Endodermal cell (in vitro differentiated cells): ENCODE measurements around the gene THAP2. TPM values are rescaled to one million over a fixed set of nuclear protein-coding genes. Genes with fewer than 3 reads are reported as not detected.

Source experiments
- DNase-seq: peaks from one replicate; pipeline ENCODE4 v3.0.0-alpha.2; 2017
- H3K27ac ChIP-seq: 2 replicates; pipeline ENCODE4 v1.5.1; 2013; ENCODE audit warnings: mild to moderate bottlenecking, low read depth, low read length, moderate library complexity
- H3K27me3 ChIP-seq: 2 replicates; pipeline ENCODE4 v1.6.1; 2013; ENCODE audit warnings: mild to moderate bottlenecking, low read length, moderate library complexity; ENCODE audit not compliant: insufficient read depth, control insufficient read depth, poor library complexity, severe bottlenecking
- H3K36me3 ChIP-seq: 2 replicates; pipeline ENCODE4 v1.7.0; 2013; ENCODE audit warnings: mild to moderate bottlenecking, low read length, moderate library complexity; ENCODE audit not compliant: control insufficient read depth, insufficient read depth
- H3K4me1 ChIP-seq: one replicate; pipeline ENCODE4 v1.7.0; 2013; ENCODE audit warnings: low read length; ENCODE audit not compliant: control insufficient read depth, insufficient read depth
- H3K4me3 ChIP-seq: 2 replicates; pipeline ENCODE4 v1.5.1; 2013; ENCODE audit warnings: mild to moderate bottlenecking, low read length, moderate library complexity
- H3K9ac ChIP-seq: 2 replicates; pipeline ENCODE4 v1.6.1; 2013; ENCODE audit warnings: mild to moderate bottlenecking, low read length, moderate library complexity; ENCODE audit not compliant: poor library complexity, severe bottlenecking; ENCODE audit errors: extremely low read depth
- H3K9me3 ChIP-seq: 2 replicates; pipeline ENCODE4 v1.6.1; 2013; ENCODE audit warnings: mild to moderate bottlenecking, low read length, moderate library complexity; ENCODE audit not compliant: control insufficient read depth
- H3K27ac Mint-ChIP-seq: 2 replicates; pipeline ENCODE4 v1.8.0; 2020; ENCODE audit warnings: mixed read lengths
- H3K27me3 Mint-ChIP-seq: 2 replicates; pipeline ENCODE4 v1.8.0; 2021; ENCODE audit warnings: mild to moderate bottlenecking, mixed read lengths; ENCODE audit not compliant: insufficient read depth
- H3K36me3 Mint-ChIP-seq: 2 replicates; pipeline ENCODE4 v1.8.0; 2020; ENCODE audit warnings: low read depth, mixed read lengths
- H3K4me1 Mint-ChIP-seq: 2 replicates; pipeline ENCODE4 v1.8.0; 2020; ENCODE audit warnings: mixed read lengths
- H3K4me3 Mint-ChIP-seq: 2 replicates; pipeline ENCODE4 v1.8.0; 2020; ENCODE audit warnings: mild to moderate bottlenecking, moderate library complexity, mixed read lengths
- H3K9me3 Mint-ChIP-seq: 2 replicates; pipeline ENCODE4 v1.8.0; 2020; ENCODE audit warnings: mild to moderate bottlenecking, mixed read lengths
- WGBS, 2 experiments: methylation state at CpG; one replicate each; pipeline versions ENCODE4 v1.1.5 to v1.1.7; 2013; ENCODE audit warnings: missing lambda C conversion rate in 2 of 2, mixed read lengths in 1 of 2; ENCODE audit not compliant: insufficient coverage in 1 of 2, insufficient read length in 1 of 2; 5-methylcytosine and 5-hydroxymethylcytosine counted together
- total RNA-seq, 2 donors: library from RNA; stranded (reverse); fragmentation: NEBNext Ultra II Directional in 1 of 2; extraction: Animal tissue kit (Norgen Biotek cat#: 25700) in 1 of 2; gene quantifications; 2 replicates in 1 of 2; 3 replicates in 1 of 2; pipeline ENCODE4 v1.2.1, GENCODE V29; 2021
- TF ChIP-seq, protein P1 (sequence below): fragments of 200-600 bp; sonication (generic); conservative IDR thresholded peaks from 2 replicates; pipeline ENCODE4 v1.5.0; 2021; ENCODE audit warnings: antibody characterized with exemption, mild to moderate bottlenecking

The THAP2 gene
- total RNA-seq, 2 donors from 2014 or later: 7.2 to 9.3 TPM

DNA sequence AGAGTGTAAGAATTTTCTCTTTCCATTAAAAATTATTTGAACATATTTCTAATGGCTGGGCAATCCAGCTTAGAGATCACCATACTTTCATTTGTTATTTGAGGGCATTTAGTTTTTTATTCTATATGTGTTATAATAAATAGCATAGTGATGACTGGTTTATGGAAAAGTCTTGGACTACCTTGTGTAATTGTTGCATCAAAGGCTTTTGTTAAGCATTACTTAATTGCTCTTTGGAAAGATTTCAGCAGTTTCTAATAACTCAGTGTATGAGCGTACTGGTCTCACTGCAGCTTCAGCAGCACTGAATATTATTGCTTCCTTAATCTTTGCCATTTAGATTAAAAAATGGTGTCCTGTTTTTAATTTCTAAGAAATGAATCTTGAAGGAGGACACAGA is 44.6 kb downstream of the THAP2 start:
- H3K27ac ChIP-seq: no peak overlapping the region
- no peak overlapping the region for H3K27ac Mint-ChIP-seq
- peaks cover 13% of the 10 kb centered on the region for H3K9me3 Mint-ChIP-seq
- peaks cover 5% of the 10 kb centered on the region for H3K36me3 ChIP-seq
- no peaks in the 10 kb centered on the region for H3K27me3 Mint-ChIP-seq
- H3K9me3 ChIP-seq: peaks cover 7% of the 10 kb centered on the region
- H3K27me3 ChIP-seq: no peaks in the 10 kb centered on the region
- no peaks in the 10 kb centered on the region for H3K4me1 ChIP-seq
- H3K4me3 Mint-ChIP-seq: no peak overlapping the region
- no peaks in the 10 kb centered on the region for H3K4me1 Mint-ChIP-seq
- H3K36me3 Mint-ChIP-seq: no peaks in the 10 kb centered on the region
- 100% methylated on average over 1 of the region's 1 CpG for WGBS, 2 experiments
- H3K9ac ChIP-seq: no peak overlapping the region
- no peak overlapping the region for H3K4me3 ChIP-seq
- DNase-seq: no peak
- TF ChIP-seq, protein P1, sequence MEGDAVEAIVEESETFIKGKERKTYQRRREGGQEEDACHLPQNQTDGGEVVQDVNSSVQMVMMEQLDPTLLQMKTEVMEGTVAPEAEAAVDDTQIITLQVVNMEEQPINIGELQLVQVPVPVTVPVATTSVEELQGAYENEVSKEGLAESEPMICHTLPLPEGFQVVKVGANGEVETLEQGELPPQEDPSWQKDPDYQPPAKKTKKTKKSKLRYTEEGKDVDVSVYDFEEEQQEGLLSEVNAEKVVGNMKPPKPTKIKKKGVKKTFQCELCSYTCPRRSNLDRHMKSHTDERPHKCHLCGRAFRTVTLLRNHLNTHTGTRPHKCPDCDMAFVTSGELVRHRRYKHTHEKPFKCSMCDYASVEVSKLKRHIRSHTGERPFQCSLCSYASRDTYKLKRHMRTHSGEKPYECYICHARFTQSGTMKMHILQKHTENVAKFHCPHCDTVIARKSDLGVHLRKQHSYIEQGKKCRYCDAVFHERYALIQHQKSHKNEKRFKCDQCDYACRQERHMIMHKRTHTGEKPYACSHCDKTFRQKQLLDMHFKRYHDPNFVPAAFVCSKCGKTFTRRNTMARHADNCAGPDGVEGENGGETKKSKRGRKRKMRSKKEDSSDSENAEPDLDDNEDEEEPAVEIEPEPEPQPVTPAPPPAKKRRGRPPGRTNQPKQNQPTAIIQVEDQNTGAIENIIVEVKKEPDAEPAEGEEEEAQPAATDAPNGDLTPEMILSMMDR: no peak

DNA sequence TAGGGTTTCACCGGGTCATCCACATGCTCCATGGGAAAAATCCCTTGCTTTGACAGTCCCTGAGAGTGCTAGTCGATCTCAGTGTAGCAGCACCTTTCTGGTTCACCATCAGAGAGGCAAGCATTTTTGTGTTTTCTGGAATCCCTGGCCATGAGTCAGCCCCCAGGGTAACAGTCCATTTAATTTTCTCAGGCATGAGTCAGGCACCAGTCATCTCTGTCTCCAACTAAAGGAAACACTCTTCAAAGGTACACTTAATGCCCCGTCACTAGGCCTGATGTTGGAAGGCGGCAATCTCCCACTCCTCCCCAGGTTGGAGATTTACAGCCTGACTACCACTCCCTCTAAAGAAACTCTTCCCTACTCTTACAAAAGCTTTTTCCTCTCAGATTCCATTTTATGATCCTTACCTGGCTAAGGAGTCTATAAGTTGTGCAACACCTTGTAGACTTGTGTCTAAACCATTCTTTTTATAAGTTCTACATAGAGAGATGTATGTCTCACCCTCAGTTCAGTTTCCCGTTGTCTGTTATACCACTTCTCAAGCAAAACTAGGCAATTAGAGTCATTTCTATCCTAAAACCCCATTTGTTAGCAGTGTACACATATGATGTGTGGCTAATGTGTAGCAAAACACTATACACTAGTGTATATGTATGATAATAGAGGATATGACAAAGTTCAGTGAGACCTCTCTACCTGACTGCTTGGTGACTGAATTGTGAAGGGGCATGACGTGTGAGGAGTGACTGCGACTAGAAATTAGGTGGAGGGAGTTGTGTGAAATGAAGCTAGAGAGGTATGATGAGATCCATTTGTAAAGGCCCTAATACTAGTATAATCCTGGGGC is 46.4 kb downstream of the THAP2 start:
- WGBS, 2 experiments: 88 to 93% methylated on average over 7 of the region's 7 CpGs
- Histone ChIP-seq H3K9ac (no peak overlapping the region), H3K27me3 (no peaks in the 10 kb centered on the region), H3K36me3 (no peaks in the 10 kb centered on the region), H3K4me3 (no peak overlapping the region), H3K27ac (no peak overlapping the region), H3K4me1 (no peaks in the 10 kb centered on the region), H3K9me3 (peaks cover 19% of the 10 kb centered on the region)
- no peaks in the 10 kb centered on the region for H3K36me3 Mint-ChIP-seq
- no peaks in the 10 kb centered on the region for H3K4me1 Mint-ChIP-seq
- no peak for DNase-seq
- TF ChIP-seq, protein P1: no peak
- H3K9me3 Mint-ChIP-seq: peaks cover 28% of the 10 kb centered on the region
- no peaks in the 10 kb centered on the region for H3K27me3 Mint-ChIP-seq
- no peak overlapping the region for H3K4me3 Mint-ChIP-seq
- no peak overlapping the region for H3K27ac Mint-ChIP-seq

DNA sequence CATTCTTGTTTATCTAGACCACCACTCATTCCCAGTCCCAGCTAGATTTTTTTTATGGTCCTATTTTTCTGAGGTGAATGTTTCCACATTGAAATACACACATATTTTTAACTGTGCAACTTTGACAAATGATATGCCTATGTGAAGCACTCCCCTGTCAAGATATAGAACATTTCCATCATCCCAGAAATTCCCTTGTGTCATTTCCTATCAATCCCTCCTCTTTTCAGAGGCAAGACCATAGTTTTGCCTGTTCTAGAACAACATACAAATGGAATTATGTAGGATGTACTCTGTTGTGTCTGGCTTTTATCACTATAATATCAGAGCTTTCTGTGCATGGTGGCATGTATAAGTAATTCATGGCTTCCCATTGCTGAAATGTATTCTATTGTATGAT is 54.5 kb downstream of the THAP2 start:
- Mint-ChIP-seq H3K36me3 (no peaks in the 10 kb centered on the region), H3K9me3 (peaks cover 20% of the 10 kb centered on the region), H3K4me3 (no peak overlapping the region), H3K4me1 (no peaks in the 10 kb centered on the region), H3K27ac (no peak overlapping the region), H3K27me3 (no peaks in the 10 kb centered on the region)
- Histone ChIP-seq H3K4me1 (no peaks in the 10 kb centered on the region), H3K9me3 (peaks cover 12% of the 10 kb centered on the region), H3K9ac (no peak overlapping the region), H3K27me3 (no peaks in the 10 kb centered on the region), H3K4me3 (no peak overlapping the region), H3K36me3 (no peaks in the 10 kb centered on the region), H3K27ac (no peak overlapping the region)
- TF ChIP-seq, protein P1: no peak
- DNase-seq: no peak
